GM18951 (cell line): ENCODE measurements around the gene SYT7.

Experiments used
- POLR2A ChIP-seq: IDR thresholded peaks from 4 replicates; pipeline ENCODE4 v1.6.1; 2011; ENCODE audit warnings: mild to moderate bottlenecking; ENCODE audit not compliant: insufficient read length, insufficient read depth; ENCODE audit errors: extremely low read depth
- in situ Hi-C: fragments of 300-500 bp; cut with MboI; formaldehyde crosslinking; loops from one replicate; pipeline ENCODE4 v1.12.0; 2022; ENCODE audit warnings: low sequenced_read_pairs, mixed read lengths, inconsistent platforms; ENCODE audit not compliant: unreplicated experiment

Gene SYT7

GRCh38 chr11:61534933-61535839, 45.7 kb downstream of the SYT7 start:
- in situ Hi-C loops = no loop called here
- no peak for TF ChIP-seq POLR2A

- in situ Hi-C loops = no loop called here
- no peak for TF ChIP-seq POLR2A
Measured at GRCh38 chr11:61534025-61534932, 46.6 kb downstream of the SYT7 start.

GRCh38 chr11:61533401-61533800, 47.5 kb downstream of the SYT7 start:
- TF ChIP-seq POLR2A = no peak

GRCh38 chr11:61533039-61533375, 47.9 kb downstream of the SYT7 start:
- no peak for TF ChIP-seq POLR2A

More at GRCh38 chr11:61533401-61533800, 47.5 kb downstream of the SYT7 start:
- in situ Hi-C loops = no loop called here

GRCh38 chr11:61532134-61533038, 48.5 kb downstream of the SYT7 start:
- TF ChIP-seq POLR2A = no peak
- in situ Hi-C loops = no loop called here

More at GRCh38 chr11:61533039-61533375, 47.9 kb downstream of the SYT7 start:
- in situ Hi-C loops = no loop called here

- no peak for TF ChIP-seq POLR2A
- in situ Hi-C loops = no loop called here
Measured at GRCh38 chr11:61531044-61531443, 49.8 kb downstream of the SYT7 start.

- in situ Hi-C loops = no loop called here
- no peak for TF ChIP-seq POLR2A
Measured at GRCh38 chr11:61529537-61530225, 51.2 kb downstream of the SYT7 start.

- no peak for TF ChIP-seq POLR2A
- in situ Hi-C loops = no loop called here
Measured at GRCh38 chr11:61528114-61528513, 52.8 kb downstream of the SYT7 start.

GRCh38 chr11:61526956-61527731, 53.7 kb downstream of the SYT7 start:
- no peak for TF ChIP-seq POLR2A
- in situ Hi-C loops = no loop called here

GRCh38 chr11:61526229-61526628, 54.6 kb downstream of the SYT7 start:
- in situ Hi-C loops = no loop called here
- no peak for TF ChIP-seq POLR2A

- in situ Hi-C loops = no loop called here
- TF ChIP-seq POLR2A = no peak
Measured at GRCh38 chr11:61524963-61525587, 55.8 kb downstream of the SYT7 start.

- no peak for TF ChIP-seq POLR2A
- in situ Hi-C loops = no loop called here
Measured at GRCh38 chr11:61524446-61524845, 56.4 kb downstream of the SYT7 start.
